ENCODE measurements around the gene RGL3.
"Not testable (repeated sequence)": the region's sequence is repeated elsewhere in the genome, so short reads cannot be mapped to it uniquely, and the experiment has no call there.

The RGL3 gene

GRCh38 chr19:11380653-11381537 is 38.2 kb downstream of the RGL3 start:
- DNase-seq = peak; percentile 99

GRCh38 chr19:11379857-11380350 is 39.2 kb downstream of the RGL3 start:
- no peak for DNase-seq

GRCh38 chr19:11379269-11379845 is 39.8 kb downstream of the RGL3 start:
- DNase-seq = not testable (repeated sequence)

- DNase-seq = no peak
These were observed 40.6 kb downstream of the RGL3 start for GRCh38 chr19:11378319-11379189.

- DNase-seq = no peak
These were observed 41.4 kb downstream of the RGL3 start for GRCh38 chr19:11377756-11378155.

GRCh38 chr19:11377237-11377636 is 41.9 kb downstream of the RGL3 start:
- DNase-seq = no peak

GRCh38 chr19:11375143-11375948 is 43.8 kb downstream of the RGL3 start:
- DNase-seq = peak; percentile 37

- peak; percentile 99 for DNase-seq
These were observed 44.5 kb downstream of the RGL3 start, which contains the start of gene SWSAP1 for GRCh38 chr19:11374433-11375142. SWSAP1 (plus strand) TSS chr19:11374666; CDS start chr19:11374681, 15 bp downstream.

- no peak for DNase-seq
These were observed 45.2 kb downstream of the RGL3 start for GRCh38 chr19:11373885-11374432.

- DNase-seq = peak; percentile 94
These were observed 45.8 kb downstream of the RGL3 start for GRCh38 chr19:11373166-11373884.

GRCh38 chr19:11370744-11371143 is 48.4 kb downstream of the RGL3 start:
- no peak for DNase-seq

GRCh38 chr19:11367528-11367927 is 51.6 kb downstream of the RGL3 start:
- DNase-seq = no peak

GRCh38 chr19:11365557-11366117 is 53.5 kb downstream of the RGL3 start:
- DNase-seq = no peak

- no peak for DNase-seq
These were observed 54.2 kb downstream of the RGL3 start for GRCh38 chr19:11364935-11365334.

GRCh38 chr19:11364296-11364904 is 54.7 kb downstream of the RGL3 start:
- DNase-seq = no peak

- DNase-seq = no peak
These were observed 55.2 kb downstream of the RGL3 start for GRCh38 chr19:11363881-11364280.

- no peak for DNase-seq
These were observed 57.1 kb downstream of the RGL3 start for GRCh38 chr19:11361771-11362731.

- no peak for DNase-seq
These were observed 57.9 kb downstream of the RGL3 start for GRCh38 chr19:11361037-11361770.

All from NCI-H1105 (cell line).